Fibroblast of skin of right biceps (primary cell): ENCODE measurements around the gene TMEM132D.

Source experiments
- DNase-seq: peaks from one replicate; pipeline ENCODE4 v3.0.0-alpha.2; 2013

Gene TMEM132D

DNA sequence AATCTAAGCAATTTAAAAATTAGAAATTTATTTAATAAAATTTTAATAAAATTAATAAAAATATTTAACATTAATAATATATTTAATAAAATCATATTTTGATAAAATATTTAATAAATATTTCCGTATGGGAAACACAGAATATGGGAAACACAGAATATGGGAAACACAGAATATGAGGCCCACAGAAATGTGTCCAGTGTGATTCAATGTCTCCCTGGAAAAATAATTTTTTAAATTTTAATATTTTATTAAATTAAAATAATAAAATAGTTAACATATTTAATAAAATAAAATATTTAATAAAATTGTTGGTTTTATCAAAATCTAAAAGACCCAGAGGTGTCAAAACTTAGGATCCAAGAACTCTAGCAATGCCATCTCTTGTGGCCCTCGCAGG, 186.4 kb downstream of the TMEM132D start:
- no peak for DNase-seq

GRCh38 chr12:129716825-129717224, 187.0 kb downstream of the TMEM132D start:
- DNase-seq = no peak

GRCh38 chr12:129706716-129707115, 197.1 kb downstream of the TMEM132D start:
- no peak for DNase-seq

GRCh38 chr12:129704232-129704830, 199.5 kb downstream of the TMEM132D start:
- DNase-seq = no peak

GRCh38 chr12:129701631-129702101, 202.2 kb downstream of the TMEM132D start:
- DNase-seq = peak; percentile 10

DNA sequence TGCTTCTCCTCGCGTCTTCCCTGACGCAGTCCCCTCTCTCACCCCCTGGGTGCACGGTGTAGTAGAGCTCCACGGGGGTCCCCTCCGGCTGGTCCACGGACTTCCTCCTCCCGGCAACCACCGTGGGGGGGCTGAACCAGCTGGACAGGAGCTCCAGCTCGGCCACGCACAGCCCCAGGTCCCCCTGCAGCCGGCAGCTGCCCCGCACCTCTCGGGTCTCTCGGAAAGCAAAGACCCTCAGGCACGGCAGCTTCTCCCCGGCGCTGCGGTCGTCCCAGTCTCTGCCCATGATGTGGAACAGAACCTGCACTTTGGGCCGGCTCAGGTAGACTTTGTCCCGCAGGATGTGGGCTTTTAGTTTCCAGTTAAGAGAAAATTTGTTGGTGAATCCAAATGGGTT, 203.8 kb downstream of the TMEM132D start:
- no peak for DNase-seq

- DNase-seq = peak; percentile 61
Measured at GRCh38 chr12:129696926-129697325, 206.9 kb downstream of the TMEM132D start.

- no peak for DNase-seq
Measured at GRCh38 chr12:129696405-129696804, 207.4 kb downstream of the TMEM132D start.

DNA sequence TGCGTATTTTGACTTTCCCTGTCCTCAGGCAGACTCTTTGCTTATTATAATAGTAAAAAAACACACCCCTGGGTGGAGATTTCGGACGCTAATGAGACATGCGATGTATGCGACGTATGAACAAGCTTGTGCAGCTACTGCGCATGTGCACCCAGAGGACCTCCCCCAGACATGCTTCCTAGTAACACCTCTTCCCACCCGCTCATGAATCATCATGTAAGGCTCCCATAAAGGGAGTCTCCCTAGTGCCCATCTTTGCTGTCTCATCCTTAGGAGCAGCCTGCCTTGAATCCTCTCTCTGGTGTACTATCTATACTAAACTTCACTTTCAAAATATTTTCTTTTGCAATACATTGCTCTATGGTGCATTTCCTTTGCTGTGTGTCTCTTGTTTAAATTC, 210.1 kb downstream of the TMEM132D start:
- DNase-seq = no peak

DNA sequence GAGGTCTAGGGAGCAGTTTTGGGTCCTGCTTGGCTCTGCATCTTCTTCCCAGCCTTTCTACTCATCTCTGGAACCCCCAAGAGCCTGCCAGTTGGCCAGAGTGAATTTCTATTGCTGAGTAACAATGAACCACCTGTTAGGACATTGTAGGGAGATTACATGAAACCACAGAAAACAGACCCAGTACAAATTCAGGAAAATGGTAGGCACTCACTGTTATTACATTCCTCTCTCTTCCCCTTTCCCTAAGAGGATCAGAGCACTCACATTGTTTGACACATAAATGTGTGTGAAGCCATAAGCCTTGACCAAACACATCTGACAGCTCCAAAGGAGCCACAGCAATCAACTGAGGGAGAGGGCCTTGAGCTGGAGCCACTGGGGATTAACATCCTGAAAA, 216.1 kb downstream of the TMEM132D start:
- no peak for DNase-seq

- DNase-seq = no peak
Measured at GRCh38 chr12:129681830-129682229, 222.0 kb downstream of the TMEM132D start.

DNA sequence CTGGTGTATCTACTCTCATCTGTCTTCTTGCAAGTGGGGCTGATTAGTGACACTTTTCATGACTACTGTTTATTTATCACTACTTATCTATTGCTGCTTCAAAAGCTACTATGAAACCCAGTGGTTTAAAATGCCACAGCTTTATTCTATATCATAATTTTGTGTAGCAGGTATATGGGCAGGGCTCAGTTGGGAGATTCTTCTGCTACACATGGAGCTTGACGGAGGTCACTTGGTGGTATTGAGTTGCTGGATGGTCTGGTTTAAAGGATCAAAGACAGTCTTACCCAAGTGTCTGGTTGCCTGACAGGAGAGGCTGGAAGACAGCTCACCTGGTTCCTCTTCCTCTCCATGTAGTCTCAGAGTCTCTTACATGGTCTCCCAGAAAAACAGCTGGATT, 222.7 kb downstream of the TMEM132D start:
- no peak for DNase-seq

DNA sequence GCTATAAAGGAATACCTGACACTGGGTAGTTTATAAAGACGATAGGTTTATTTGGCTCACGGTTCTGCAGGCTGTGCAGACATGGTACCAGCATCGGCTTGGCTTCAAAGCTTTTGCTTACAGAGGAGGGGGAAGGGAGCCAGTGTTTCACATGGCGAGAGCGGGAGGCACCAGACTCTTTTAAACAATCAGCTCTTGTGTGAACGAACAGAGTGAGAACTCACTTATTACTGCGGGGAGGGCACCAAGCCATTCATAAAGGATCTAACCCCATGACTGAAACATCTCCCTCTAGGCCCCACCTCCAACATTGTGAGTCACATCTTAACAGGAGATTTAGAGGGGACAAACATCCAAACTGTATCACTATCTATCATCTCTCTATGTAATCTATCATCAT, 227.4 kb downstream of the TMEM132D start:
- DNase-seq = no peak

DNA sequence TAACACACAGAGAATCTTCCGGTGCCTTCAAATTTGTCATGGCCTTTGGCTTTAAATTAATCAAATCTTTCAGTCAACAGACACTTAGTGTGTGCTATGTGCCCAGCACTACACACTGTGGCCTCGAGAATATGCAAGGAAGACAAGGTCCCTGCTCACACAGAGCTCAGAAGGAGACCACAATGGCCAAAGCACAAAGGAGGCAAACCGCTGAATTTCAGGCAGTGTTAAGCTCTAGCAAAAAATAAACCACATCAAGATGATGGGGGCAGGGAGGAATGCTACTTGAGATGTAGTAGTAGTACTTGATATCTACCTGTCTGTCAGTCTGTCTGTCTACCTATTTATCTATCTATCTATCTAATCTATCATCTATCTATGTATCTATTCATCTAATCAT, 227.9 kb downstream of the TMEM132D start:
- no peak for DNase-seq

- no peak for DNase-seq
Measured at GRCh38 chr12:129675496-129675895, 228.3 kb downstream of the TMEM132D start.

- DNase-seq = no peak
Measured at GRCh38 chr12:129673806-129674205, 230.0 kb downstream of the TMEM132D start.

- no peak for DNase-seq
Measured at GRCh38 chr12:129672110-129672509, 231.7 kb downstream of the TMEM132D start.

DNA sequence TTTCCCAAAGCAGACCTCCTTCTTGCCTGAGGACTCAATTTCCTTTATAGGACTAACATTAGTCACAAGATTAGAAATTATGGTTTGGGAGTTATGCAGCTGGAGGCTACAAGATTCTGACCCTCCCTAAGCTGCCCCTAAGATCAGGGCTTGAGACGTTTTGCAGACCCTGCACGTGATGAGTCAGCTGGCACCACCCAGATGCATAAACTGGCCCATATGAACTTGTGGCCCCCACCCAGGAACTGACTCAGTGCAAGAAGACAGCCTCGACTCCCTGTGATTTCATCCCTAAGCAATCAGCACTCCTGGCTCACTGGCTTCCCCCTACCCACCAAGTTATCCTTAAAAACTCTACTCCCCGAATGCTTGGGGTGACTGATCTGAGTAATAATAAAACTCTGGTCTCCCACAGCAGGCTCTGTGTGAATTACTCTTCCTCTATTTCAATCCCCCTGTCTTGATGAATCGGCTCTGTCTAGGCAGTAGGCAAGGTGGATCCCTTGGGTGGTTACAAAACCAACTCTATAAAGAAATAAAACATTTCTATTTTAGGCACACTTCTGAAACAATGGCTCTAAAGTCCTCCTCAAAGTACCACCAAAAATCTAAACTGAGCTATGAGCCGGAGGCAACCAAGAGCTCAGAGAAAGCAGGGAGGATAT, 233.4 kb downstream of the TMEM132D start:
- DNase-seq = peak; percentile 60

GRCh38 chr12:129665414-129665813, 238.4 kb downstream of the TMEM132D start:
- no peak for DNase-seq

DNA sequence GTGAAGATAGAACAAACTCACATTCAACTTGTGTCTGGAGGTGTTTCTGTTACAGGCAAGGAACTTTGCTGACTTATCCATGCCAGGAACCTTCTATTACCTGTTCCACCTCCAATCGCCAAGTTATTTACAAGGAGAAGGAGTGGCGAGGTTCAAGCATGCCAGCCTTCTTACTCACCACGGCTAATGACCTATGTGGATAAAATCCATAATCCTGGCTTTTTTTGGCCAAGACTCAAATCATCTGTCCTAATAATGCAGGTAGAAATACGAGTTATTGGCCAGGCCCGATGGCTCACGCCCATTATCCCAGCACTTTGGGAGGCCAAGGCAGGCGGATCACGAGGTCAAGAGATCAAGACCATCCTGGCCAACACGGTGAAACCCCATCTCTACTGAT, 241.6 kb downstream of the TMEM132D start:
- DNase-seq = no peak

DNA sequence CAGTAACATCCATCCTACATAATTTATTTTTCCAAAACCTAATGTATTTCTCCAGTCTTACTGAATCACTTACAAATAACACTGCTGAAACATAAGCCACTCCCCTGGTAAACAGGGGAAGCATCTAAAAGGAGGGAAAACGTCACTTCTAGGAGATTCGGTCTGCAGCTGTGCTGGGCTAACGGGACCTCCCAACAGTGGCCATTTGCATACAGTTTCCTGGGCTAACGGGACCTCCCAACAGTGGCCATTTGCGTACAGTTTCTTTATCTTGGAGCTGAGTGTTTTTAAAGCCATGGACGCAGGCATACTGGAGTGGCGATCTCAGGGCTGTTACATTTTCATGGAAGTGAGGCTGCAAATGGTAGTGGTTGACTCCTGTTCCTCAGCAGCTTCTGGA, 242.9 kb downstream of the TMEM132D start:
- no peak for DNase-seq

GRCh38 chr12:129659961-129660622, 243.7 kb downstream of the TMEM132D start:
- DNase-seq = peak; percentile 83

DNA sequence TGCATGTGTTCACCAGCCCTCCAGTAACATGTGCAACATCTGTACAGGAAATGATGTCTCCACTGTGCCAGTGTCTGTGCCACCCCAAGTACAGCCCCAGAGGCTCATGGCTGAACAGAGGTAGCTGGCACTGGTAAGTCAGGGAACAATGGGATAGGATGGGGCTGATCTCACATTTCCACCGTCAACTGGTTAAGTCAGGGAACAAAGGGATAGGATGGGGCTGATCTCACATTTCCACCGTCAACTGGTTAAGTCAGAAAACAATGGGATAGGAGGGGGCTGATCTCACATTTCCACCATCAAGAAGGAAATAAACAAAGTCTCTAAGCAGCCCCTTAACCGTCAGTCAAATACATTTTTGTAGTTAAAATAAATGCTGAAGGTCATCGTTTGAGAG, 246.6 kb downstream of the TMEM132D start:
- DNase-seq = no peak

DNA sequence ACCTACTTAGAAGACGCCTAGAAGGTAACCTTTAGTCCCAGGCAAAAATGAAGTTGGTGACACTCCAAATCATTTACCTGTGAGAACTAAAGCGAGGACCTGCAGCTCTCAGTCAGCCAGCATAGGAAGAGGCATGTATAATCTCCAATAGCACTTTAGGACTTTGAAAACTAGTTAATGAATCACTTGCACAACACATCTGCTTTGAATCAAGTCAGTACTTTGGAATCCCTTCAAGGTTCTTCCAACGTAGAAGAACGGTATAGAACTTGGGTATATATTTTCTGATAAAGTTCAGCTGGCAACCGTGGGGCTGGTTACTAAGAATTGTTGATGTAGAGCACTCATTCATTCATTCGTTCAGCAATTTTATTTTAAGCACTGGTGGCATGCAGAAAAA, 251.9 kb downstream of the TMEM132D start:
- peak; percentile 46 for DNase-seq
